ENCODE data around the gene CFAP47.

DNA sequence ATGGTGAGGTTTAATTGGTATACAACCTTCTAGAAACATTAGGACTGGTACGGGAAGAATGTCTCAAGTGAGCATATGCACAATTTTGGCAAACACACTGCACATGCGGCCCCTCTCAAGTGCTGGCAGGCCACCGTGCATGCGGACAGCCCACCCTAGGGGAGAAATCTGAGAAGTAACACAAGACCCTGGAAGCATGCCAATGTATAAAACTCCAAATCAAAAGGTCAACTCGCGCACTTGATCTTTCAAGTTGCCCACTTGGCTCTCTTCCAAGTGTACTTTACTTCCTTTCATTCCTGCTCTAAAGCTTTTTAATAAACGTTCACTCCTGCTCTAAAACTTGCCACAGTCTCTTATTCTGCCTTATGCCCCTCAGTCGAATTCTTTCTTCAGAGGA, 488.3 kb downstream of the CFAP47 start:
- TF ChIP-seq, protein P1, sequence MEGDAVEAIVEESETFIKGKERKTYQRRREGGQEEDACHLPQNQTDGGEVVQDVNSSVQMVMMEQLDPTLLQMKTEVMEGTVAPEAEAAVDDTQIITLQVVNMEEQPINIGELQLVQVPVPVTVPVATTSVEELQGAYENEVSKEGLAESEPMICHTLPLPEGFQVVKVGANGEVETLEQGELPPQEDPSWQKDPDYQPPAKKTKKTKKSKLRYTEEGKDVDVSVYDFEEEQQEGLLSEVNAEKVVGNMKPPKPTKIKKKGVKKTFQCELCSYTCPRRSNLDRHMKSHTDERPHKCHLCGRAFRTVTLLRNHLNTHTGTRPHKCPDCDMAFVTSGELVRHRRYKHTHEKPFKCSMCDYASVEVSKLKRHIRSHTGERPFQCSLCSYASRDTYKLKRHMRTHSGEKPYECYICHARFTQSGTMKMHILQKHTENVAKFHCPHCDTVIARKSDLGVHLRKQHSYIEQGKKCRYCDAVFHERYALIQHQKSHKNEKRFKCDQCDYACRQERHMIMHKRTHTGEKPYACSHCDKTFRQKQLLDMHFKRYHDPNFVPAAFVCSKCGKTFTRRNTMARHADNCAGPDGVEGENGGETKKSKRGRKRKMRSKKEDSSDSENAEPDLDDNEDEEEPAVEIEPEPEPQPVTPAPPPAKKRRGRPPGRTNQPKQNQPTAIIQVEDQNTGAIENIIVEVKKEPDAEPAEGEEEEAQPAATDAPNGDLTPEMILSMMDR (conservative IDR thresholded peaks at IDR 0.05; ENCODE audit: low read length): no peak
- TF ChIP-seq EZH2phosphoT487 (IDR thresholded peaks at IDR 0.05; ENCODE audit: borderline replicate concordance, low read depth, low read length): no peak

Data from OCI-LY7 (cell line).